Measurements from ENCODE around the gene TAMM41. TPM values are rescaled to one million over a fixed set of nuclear protein-coding genes. Genes with fewer than 3 reads are reported as not detected.

Gene TAMM41
- total and polyA plus RNA-seq, 10 of the 15 experiments (the other 5 are each of a cell fraction or from before 2014, with no cell fraction given), result 10.4 to 36.6 (median 18.3) TPM

GRCh38 chr3:11810276-11810675 lies 36.4 kb downstream of the TAMM41 start:
- no peak for DNase-seq (ENCODE audit: low read depth, low spot score)

More at GRCh38 chr3:11810276-11810675, 36.4 kb downstream of the TAMM41 start:
- POLR2A ChIA-PET, result no interaction called here
- RAD21 ChIA-PET (ENCODE audit: unreplicated experiment), result no interaction called here
- Histone ChIP-seq H3K4me2 (ENCODE audit: control insufficient read depth, insufficient read depth) (no peak overlapping the region), H3K4me3 (no peak overlapping the region), H3K9ac (ENCODE audit: control insufficient read depth, insufficient read depth, low read length) (no peak overlapping the region), H3K36me3 (ENCODE audit: control insufficient read depth in 2 of 2, insufficient read depth in 2 of 2, low read length in 1 of 2) (peaks cover 2 to 15% of the 10 kb centered on the region in 2 experiments; a peak in 2 of 4 replicates), H3K27me3 (replicated peaks in 1 of 2; ENCODE audit: control insufficient read depth in 2 of 2, insufficient read depth in 2 of 2, low read length in 1 of 2) (no peaks in the 10 kb centered on the region), H3K27ac (ENCODE audit: control insufficient read depth, insufficient read depth) (no peak overlapping the region), H3K4me1 (ENCODE audit: control insufficient read depth, insufficient read depth, low read length) (no peaks in the 10 kb centered on the region), H3K9me3 (replicated peaks; ENCODE audit: control insufficient read depth, insufficient read depth, low read length) (no peaks in the 10 kb centered on the region), H4K20me1 (ENCODE audit: control insufficient read depth, insufficient read depth) (no peaks in the 10 kb centered on the region), H2AFZ (ENCODE audit: control insufficient read depth, low read depth, low read length) (no peak overlapping the region), H3K79me2 (ENCODE audit: control insufficient read depth, insufficient read depth, low read length) (no peaks in the 10 kb centered on the region)
- no peak for TF ChIP-seq USF2 (IDR thresholded peaks at IDR 0.05; ENCODE audit: borderline replicate concordance, low read depth, low read length)
- no peak for TF ChIP-seq MYC (IDR thresholded peaks at IDR 0.05; ENCODE audit: insufficient read depth, insufficient read length, insufficient replicate concordance, low read length, severe bottlenecking)
- TF ChIP-seq HDGF (IDR thresholded peaks at IDR 0.05), result no peak
- no peak for TF ChIP-seq CBX3 (IDR thresholded peaks at IDR 0.05; ENCODE audit: borderline replicate concordance, low read depth)
- no peak for TF ChIP-seq PBX3 (IDR thresholded peaks at IDR 0.05; ENCODE audit: insufficient replicate concordance, low read depth, low read length)
- no peak for TF ChIP-seq REST (IDR thresholded peaks at IDR 0.05; ENCODE audit: low read depth, low read length)
- TF ChIP-seq CREM (IDR thresholded peaks at IDR 0.05; ENCODE audit: low read depth), result no peak
- no peak for TF ChIP-seq NFXL1 (IDR thresholded peaks at IDR 0.05; ENCODE audit: borderline replicate concordance)
- TF ChIP-seq KAT2A (conservative IDR thresholded peaks at IDR 0.05; ENCODE audit: control insufficient read depth, low read depth, low read length), result no peak
- TF ChIP-seq NFYA (IDR thresholded peaks at IDR 0.05; ENCODE audit: borderline replicate concordance, low read depth, low read length), result no peak
- TF ChIP-seq TBL1XR1 (IDR thresholded peaks at IDR 0.05; ENCODE audit: low read depth, low read length), result no peak
- TF ChIP-seq JUNB (IDR thresholded peaks at IDR 0.05), result no peak
- no peak for TF ChIP-seq GABPA (IDR thresholded peaks at IDR 0.05; ENCODE audit: low read depth)
- TF ChIP-seq ZBTB33 (IDR thresholded peaks at IDR 0.05), result no peak
- TF ChIP-seq EED (IDR thresholded peaks at IDR 0.05; ENCODE audit: low read depth), result no peak
- WGBS (ENCODE audit: insufficient coverage, insufficient replicate concordance, low lambda C conversion rate, missing lambda C conversion rate), result 69% methylated on average over 3 of the region's 3 CpGs
- SMC1A ChIA-PET (ENCODE audit: uncharacterized antibody, unreplicated experiment), result no interaction called here
- no peak for FAIRE-seq
- in situ Hi-C loops (cut with MboI) (no loop called here), intact Hi-C loops (cut with micrococcal nuclease; ENCODE audit: unreplicated experiment) (no loop called here)
- CTCF ChIA-PET, result interaction anchor here (1.9 kb wide), 1 partner anchor 431 kb away, joined by 4 read pairs; no protein-coding TSS in a partner anchor
- no TSS peak for BruUV-seq (replicated peaks)
- ATAC-seq, result no peak

All from GM12878 (cell line).